Tibial nerve (tissue), 4 donors: ENCODE data around the gene MRPS24.

Experiments used
- EP300 ChIP-seq, 2 donors: sonication (generic); formaldehyde crosslinking; IDR thresholded peaks; one replicate each; pipeline ENCODE4 v1.6.1; 2017; ENCODE audit warnings: antibody characterized with exemption in 2 of 2, mild to moderate bottlenecking in 1 of 2
- POLR2A ChIP-seq, 2 donors: fragments of 450-650 bp; IDR thresholded peaks; one replicate each; pipeline ENCODE4 v1.6.1; 2017; ENCODE audit warnings: antibody characterized with exemption in 2 of 2, mild to moderate bottlenecking in 2 of 2, moderate library complexity in 2 of 2
- TF ChIP-seq, protein P1 (sequence below), 5 experiments: fragments of 200-600 bp in 3 of 5; fragments of 450-650 bp in 2 of 5; sonication (generic) in 3 of 5; IDR thresholded peaks; one replicate each; pipeline ENCODE4 v1.5.1; 2016 to 2019; ENCODE audit warnings: antibody characterized with exemption in 5 of 5, mild to moderate bottlenecking in 3 of 5, moderate library complexity in 2 of 5

DNA sequence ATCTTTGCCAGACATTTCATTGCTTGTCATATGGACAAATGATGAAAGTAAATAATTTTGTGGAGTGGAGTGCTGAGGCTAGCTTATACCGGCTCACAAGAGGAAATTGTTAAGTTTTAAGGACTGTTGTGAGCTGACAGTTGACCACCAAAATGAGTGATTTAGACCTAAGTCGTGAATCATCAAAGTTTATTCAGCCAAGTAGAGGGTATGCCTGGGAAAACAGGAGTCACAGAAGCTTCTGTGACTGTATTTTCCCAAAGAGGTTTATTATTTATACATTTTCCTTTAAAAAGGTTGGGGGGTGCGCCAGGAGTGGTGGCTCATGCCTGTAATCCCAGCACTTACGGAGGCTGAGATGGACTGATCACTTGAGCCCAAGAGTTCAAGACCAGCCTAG, 21.8 kb downstream of the MRPS24 start:
- no peak for TF ChIP-seq POLR2A (IDR thresholded peaks at IDR 0.05)
- TF ChIP-seq, protein P1, sequence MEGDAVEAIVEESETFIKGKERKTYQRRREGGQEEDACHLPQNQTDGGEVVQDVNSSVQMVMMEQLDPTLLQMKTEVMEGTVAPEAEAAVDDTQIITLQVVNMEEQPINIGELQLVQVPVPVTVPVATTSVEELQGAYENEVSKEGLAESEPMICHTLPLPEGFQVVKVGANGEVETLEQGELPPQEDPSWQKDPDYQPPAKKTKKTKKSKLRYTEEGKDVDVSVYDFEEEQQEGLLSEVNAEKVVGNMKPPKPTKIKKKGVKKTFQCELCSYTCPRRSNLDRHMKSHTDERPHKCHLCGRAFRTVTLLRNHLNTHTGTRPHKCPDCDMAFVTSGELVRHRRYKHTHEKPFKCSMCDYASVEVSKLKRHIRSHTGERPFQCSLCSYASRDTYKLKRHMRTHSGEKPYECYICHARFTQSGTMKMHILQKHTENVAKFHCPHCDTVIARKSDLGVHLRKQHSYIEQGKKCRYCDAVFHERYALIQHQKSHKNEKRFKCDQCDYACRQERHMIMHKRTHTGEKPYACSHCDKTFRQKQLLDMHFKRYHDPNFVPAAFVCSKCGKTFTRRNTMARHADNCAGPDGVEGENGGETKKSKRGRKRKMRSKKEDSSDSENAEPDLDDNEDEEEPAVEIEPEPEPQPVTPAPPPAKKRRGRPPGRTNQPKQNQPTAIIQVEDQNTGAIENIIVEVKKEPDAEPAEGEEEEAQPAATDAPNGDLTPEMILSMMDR (IDR thresholded peaks at IDR 0.05), result no peak
- TF ChIP-seq EP300 (IDR thresholded peaks at IDR 0.05), result no peak
